ENCODE measurements around the gene FHL2. TPM values are rescaled to one million over a fixed set of nuclear protein-coding genes. Genes with fewer than 3 reads are reported as not detected.

Gene FHL2
- total RNA-seq, 4 donors from 2014 or later, result 56.1 to 140 (median 89.2) TPM

- TF ChIP-seq POLR2A (IDR thresholded peaks at IDR 0.05) (no peak), EP300 (IDR thresholded peaks at IDR 0.05; ENCODE audit: low read depth) (no peak), POLR2AphosphoS5 (IDR thresholded peaks at IDR 0.05) (no peak), CTCF (IDR thresholded peaks at IDR 0.05) (no peak)
- no peaks in the 10 kb centered on the region for H3K36me3 ChIP-seq
- in situ Hi-C loops (cut with MboI; ENCODE audit: low pct_ligation_motif_present in 1 of 4, low pct_unique_long_range_greater_than_20kb in 1 of 4, low sequenced_read_pairs in 3 of 4), result no loop called here
- H3K4me1 ChIP-seq, result peaks cover 0 to 8% (median 0%) of the 10 kb centered on the region in 4 donors
- no peaks in the 10 kb centered on the region for H3K27me3 ChIP-seq
- H3K4me3 ChIP-seq, result no peak overlapping the region
- 54 to 60% methylated on average over 7 of the region's 7 CpGs for WGBS, 2 donors (ENCODE audit: low coverage in 1 of 2)
- no peak overlapping the region for H3K27ac ChIP-seq
- intact Hi-C loops (cut with DNase I; ENCODE audit: low total_unique reads), result no loop called here
- DNase-seq, result no peak
- no peaks in the 10 kb centered on the region for H3K9me3 ChIP-seq
These were observed 78.1 kb downstream of the FHL2 start for GRCh38 chr2:105320651-105321215.

GRCh38 chr2:105317937-105318336 lies 80.9 kb downstream of the FHL2 start:
- Histone ChIP-seq H3K36me3 (no peaks in the 10 kb centered on the region), H3K27ac (no peak overlapping the region), H3K4me1 (peaks cover 0 to 8% (median 0%) of the 10 kb centered on the region in 4 donors), H3K27me3 (no peaks in the 10 kb centered on the region), H3K9me3 (no peaks in the 10 kb centered on the region), H3K4me3 (no peak overlapping the region)
- TF ChIP-seq EP300 (IDR thresholded peaks at IDR 0.05; ENCODE audit: low read depth), result no peak
- no peak for TF ChIP-seq POLR2AphosphoS5 (IDR thresholded peaks at IDR 0.05)
- TF ChIP-seq POLR2A (IDR thresholded peaks at IDR 0.05), result no peak
- TF ChIP-seq CTCF (IDR thresholded peaks at IDR 0.05), result no peak
- intact Hi-C loops (cut with DNase I; ENCODE audit: low total_unique reads), result no loop called here
- in situ Hi-C loops (cut with MboI; ENCODE audit: low pct_ligation_motif_present in 1 of 4, low pct_unique_long_range_greater_than_20kb in 1 of 4, low sequenced_read_pairs in 3 of 4), result no loop called here
- no peak for DNase-seq
- WGBS, 2 donors (ENCODE audit: low coverage in 1 of 2), result 95 to 100% methylated on average over 2 to 3 of the region's 3 CpGs

GRCh38 chr2:105315314-105315713 lies 83.5 kb downstream of the FHL2 start:
- no peak for DNase-seq
- no peaks in the 10 kb centered on the region for H3K9me3 ChIP-seq
- 80 to 83% methylated on average over 3 of the region's 3 CpGs for WGBS, 2 donors (ENCODE audit: low coverage in 1 of 2)
- no peak overlapping the region for H3K4me3 ChIP-seq
- H3K27me3 ChIP-seq, result no peaks in the 10 kb centered on the region
- intact Hi-C loops (cut with DNase I; ENCODE audit: low total_unique reads) (no loop called here), in situ Hi-C loops (cut with MboI; ENCODE audit: low pct_ligation_motif_present in 1 of 4, low pct_unique_long_range_greater_than_20kb in 1 of 4, low sequenced_read_pairs in 3 of 4) (no loop called here)
- H3K36me3 ChIP-seq, result no peaks in the 10 kb centered on the region
- TF ChIP-seq POLR2AphosphoS5 (IDR thresholded peaks at IDR 0.05) (no peak), EP300 (IDR thresholded peaks at IDR 0.05; ENCODE audit: low read depth) (no peak)
- H3K27ac ChIP-seq, result no peak overlapping the region
- H3K4me1 ChIP-seq, result peaks cover 0 to 8% (median 0%) of the 10 kb centered on the region in 4 donors

GRCh38 chr2:105313877-105314276 lies 85.0 kb downstream of the FHL2 start:
- Histone ChIP-seq H3K9me3 (no peaks in the 10 kb centered on the region), H3K4me3 (no peak overlapping the region), H3K36me3 (no peaks in the 10 kb centered on the region), H3K4me1 (peaks cover 0 to 6% (median 0%) of the 10 kb centered on the region in 4 donors), H3K27ac (no peak overlapping the region), H3K27me3 (no peaks in the 10 kb centered on the region)
- in situ Hi-C loops (cut with MboI; ENCODE audit: low pct_ligation_motif_present in 1 of 4, low pct_unique_long_range_greater_than_20kb in 1 of 4, low sequenced_read_pairs in 3 of 4) (no loop called here), intact Hi-C loops (cut with DNase I; ENCODE audit: low total_unique reads) (no loop called here)
- no peak for DNase-seq
- TF ChIP-seq POLR2AphosphoS5 (IDR thresholded peaks at IDR 0.05) (no peak), POLR2A (IDR thresholded peaks at IDR 0.05) (no peak), CTCF (IDR thresholded peaks at IDR 0.05) (no peak), EP300 (IDR thresholded peaks at IDR 0.05; ENCODE audit: low read depth) (no peak)

Other genes starting within 250 kb of the FHL2 start
- not detected for gene GPR45, start 157.3 kb downstream of the FHL2 start, total RNA-seq
- 10 to 100 TPM; 13.1 to 21.8 (median 19.4) TPM for gene TGFBRAP1, start 69.3 kb downstream of the FHL2 start, total RNA-seq
- gene C2orf49, start 61.5 kb downstream of the FHL2 start, total RNA-seq, result 10 to 100 TPM in 3 of 4 donors, 1 to 10 TPM in 1; 1.8 to 17.6 (median 14.5) TPM